ENCODE measurements around the gene USP3.
"Not testable (repeated sequence)": the region's sequence is repeated elsewhere in the genome, so short reads cannot be mapped to it uniquely, and the experiment has no call there.

The USP3 gene

DNA sequence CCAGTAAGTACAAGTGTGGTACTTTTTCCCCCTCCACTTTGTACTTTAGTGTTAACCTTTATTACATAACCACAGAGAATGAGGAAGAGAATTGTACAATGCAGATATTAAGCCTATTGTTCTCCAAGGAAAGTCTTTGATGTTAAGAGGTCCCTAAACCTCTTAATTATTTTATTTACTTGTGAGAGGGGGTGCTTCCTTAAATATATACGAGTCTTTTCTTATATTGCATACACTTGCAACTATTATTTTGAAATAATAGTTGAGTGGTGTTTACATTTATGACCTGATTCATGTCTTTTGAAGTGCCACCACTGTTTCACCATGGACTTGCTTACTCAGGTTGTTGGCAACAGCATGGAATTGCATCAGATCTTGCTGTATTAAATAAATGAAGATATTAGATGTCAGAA lies 10.1 kb downstream of the USP3 start:
- no peak for DNase-seq

DNA sequence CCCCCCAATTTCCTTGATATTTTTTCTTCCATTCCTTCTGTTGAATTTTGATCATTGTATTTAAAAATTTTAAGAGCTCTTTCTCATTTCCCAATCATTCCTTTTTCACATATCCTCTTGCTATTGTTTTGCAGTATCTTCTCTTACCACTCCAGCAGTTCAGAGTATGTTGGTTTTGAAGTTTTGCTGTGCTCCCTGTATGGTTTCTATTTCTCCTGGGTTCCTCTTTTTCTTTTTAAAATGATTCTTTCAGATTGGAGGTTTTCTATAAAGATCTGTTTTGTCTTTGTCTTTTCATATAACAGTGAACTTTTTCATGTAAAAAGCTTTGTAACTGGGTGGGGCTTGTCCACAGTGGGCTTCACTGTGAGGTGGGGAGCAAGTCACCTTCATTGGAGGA lies 12.8 kb downstream of the USP3 start:
- DNase-seq: no peak

DNA sequence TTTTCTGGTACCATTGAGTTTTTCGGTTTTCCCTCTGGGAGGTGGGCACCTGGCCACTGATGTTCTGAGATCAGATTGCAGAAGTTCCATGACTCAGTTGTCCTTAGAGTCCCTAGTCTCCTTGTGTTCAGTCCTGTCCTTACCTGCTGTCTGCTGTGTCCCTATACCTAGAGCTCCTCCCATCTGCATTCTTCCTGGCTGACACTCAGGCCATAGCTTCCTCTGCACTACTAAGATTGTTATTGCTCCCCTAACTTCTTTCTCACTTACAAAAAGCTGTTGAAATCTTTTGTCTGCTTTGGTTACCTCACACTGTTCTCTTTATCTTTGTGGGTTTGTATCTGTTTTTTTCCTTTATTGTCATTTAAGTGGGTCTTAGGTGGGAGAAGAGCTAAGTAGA lies 13.2 kb downstream of the USP3 start:
- no peak for DNase-seq

DNA sequence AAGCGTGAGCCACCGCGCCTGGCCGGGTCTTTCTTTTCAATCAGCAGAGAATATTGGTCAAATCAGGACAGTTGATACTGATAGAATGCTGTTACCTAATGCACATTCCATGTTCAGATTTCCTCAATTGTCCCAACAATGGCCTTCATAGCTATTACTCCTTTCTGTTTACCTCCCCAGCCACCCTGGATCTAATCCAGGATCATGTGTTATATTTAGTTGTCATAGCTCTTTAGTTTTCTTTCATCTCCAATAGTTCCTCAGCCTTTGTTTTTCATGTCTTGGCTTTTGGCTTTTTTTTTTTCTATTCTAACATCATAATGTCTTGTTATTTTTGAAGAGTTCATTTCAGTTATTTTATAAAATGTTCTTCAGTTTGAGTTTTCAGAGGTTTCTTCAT lies 14.6 kb downstream of the USP3 start:
- DNase-seq: no peak

DNA sequence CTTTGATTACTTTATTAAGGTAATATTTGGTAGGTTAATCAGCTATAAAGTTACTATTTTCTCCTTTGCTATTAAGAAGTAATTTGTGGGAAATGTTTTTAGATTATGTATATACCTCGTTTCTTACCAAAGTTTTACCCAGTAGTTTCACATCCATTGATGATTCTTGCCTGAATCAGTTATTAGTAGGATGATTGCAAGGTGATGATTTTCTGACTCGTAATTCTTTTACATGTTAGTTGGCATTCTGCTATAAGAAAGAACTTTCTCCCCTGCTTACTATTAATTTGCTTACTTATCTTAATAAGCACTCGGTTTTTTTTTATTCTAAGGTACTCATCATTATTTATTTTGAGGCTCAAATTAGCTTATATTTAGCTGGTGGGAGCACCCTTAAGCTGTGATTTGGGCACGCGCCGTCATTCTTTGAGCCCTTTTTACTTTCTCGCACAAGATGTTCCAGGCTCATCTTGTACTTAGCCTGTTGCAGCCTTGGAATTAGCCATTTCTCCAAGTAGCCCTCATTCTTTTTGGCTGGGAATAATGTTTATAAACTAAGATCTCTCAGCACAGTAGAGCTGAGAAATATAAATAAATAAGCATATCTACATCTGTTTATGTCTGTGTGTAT lies 15.3 kb downstream of the USP3 start:
- DNase-seq: no peak

DNA sequence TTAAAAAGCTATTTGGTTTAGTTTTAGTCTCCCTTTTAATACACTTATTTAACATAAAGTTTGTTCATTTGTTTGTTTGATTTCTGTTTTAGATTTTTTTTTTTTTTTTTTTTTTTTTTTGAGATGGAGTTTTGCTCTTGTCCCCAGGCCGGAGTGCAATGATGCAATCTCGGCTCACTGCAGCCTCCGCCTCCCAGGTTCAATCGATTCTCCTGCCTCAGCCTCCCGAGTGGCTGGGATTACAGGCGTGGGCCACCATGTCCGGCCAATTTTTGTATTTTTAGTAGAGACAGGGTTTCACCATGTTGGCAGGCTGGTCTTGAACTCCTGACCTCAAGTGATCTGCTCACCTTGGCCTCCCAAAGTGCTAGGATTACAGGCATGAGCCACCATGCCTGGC lies 16.1 kb downstream of the USP3 start:
- DNase-seq: not testable (repeated sequence)

DNA sequence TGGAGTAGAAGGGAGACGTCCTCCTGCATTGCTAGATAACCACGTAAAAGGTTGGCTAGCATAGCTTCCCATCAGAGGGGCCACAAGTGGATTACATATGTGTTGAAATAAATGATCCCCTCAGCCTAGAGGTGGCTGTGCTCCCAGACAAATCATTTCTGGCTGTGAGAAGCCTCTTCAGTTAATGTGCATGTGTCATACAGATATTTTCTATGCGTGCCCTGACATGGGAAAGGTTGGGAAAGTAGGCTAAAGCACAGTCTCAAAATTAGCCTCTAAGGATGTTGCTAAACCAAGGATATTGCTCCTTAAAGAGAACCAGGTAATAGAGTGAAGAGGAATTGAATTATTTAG lies 17.8 kb downstream of the USP3 start:
- no peak for DNase-seq

DNA sequence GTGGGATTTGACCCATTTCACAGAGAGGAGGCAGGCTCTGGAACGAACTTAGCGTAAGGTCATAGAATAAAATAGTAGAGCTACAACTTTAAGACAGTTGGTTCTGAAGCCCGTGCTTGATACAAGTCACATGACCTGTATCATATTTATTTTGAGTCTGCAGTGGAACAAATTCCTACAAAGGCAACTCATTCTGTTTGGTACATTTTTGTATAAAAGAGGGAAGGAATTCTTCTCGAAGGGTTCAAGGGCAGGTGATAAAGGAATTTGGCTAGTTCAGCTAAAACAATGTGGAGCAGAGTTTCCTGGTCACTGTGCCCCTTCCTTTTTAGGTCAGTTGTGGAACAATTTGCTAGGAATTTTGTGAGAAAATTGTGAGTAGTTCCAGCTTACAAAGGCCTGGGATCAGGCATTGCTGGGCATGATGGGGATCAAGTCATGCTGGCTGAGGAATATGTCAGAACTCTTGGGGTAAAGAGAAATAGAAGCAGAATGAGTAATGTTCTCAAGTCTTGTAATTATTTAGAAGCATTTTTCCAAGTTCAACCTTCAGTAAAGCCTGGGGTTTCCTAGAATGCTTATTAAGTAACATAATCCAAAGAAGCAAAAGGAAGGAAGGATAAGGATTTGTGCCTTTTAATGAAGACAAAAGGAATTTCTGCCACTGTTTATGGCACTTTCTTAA lies 19.1 kb downstream of the USP3 start:
- no peak for DNase-seq

DNA sequence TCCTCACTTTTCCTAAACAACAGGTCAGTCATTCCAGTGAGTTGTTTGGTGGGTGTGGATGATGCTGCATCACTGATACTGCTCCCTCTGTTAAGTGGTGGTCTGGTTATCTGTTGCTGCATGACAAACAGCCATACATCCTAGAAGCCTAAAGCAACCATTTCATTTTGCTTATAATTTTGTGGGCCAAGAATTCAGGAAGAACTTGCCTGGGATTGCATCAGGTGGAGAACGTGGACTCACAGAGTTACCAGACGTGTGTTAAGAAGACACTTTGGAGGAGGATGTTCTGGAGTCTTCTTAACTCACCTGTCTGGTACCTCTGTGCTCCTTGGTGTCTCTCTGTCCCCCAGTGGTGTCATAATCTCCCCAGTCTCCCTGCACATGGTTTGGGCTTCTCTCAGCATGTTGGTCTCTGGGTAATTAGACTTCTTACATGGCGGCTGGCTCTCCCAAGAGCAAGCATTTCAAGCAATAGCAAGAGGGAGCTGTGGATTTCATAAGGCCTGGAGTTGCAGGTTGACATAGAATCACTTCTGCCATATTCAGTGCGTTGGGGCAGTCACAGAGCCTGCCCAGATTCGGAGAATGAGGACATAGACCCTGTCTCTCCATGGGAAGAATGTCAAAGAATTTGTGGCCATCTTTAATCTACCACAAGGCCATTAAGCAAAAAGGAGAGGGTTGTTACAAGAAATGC lies 20.1 kb downstream of the USP3 start:
- DNase-seq: no peak

DNA sequence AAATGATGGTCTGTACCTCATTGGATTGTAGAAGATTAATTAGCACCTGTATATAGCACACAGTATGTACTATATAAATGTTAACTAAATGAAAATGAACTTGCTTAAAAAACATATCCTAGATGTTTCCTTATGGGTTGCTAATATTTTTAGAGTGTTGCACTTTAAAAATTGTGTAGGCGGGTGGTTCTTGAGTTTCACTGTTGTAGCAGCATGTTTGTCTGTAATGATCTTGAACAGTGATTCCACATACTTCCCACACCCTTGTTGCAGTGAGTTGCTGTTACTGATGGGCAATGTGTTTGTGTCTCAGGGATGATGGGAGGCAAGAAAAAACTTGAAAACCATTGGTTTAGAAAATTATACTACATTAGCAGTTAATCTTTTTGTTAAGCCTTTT lies 22.0 kb downstream of the USP3 start:
- no peak for DNase-seq

DNA sequence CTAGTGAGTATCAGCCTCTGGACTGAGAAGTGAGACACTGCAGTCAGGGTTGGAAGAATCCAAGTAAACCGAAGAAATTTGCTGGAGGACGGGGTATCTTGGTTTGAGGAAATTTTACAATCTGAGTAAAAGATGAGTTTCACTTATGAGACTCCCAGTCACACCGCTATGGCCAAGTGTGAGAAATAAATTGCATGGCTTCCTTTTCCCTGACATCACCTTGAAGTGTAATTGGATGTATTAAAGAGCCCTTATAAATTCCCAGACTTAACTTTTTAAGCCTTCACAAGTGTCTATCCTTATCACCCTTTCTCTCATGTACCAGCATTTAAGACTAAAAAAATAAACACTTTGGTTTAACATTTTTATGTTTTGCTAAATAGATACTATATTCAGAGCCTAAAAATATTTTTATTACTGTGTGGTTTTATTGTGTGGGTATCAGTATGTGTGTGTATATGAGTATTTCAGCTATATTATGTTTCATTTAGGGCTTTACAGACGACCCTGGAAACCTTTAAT lies 23.8 kb downstream of the USP3 start:
- DNase-seq: no peak

DNA sequence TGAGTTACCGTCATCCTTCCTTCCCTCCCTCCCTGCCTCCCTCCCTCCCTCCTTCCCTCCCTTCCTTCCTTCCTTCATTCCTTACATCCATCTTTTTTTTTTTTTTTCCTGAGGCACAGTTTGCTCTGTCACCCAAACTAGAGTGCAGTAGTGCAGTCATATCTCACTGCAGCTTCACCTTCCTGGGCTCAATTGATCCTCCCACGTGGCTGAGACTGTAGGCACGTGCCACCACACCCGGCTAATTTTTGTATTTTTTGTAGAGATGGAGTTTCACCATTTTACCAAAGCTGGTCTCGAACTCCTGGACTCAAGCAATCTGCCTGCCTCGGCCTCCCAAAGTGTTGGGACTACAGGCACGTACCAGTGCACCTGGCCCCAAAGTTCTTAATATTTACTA lies 25.8 kb downstream of the USP3 start:
- no peak for DNase-seq

DNA sequence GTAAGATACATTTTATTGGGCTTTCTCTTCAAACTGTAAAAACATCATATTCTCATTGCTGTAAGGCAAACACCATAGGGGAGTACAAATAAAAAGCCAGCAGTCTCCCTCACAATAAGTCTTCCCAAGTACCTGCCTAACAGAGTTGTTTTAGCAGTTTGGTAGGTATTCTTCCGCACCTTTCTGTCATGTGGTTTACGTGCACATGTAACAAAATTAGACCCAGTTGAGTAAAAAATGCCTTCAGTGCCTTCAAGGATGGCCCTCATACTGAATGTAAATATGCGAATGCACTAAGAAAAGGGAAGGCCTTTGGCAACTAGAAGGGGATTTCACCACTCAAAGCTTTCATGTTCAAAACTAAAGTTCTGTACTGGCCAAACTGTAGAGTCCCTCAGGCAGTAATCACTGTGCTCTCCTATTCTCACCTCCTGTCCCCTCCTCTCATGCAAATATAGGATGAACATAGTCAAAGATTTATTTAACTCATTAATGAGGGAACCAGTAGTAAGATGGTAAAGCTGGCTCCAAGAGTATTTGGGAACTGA lies 26.4 kb downstream of the USP3 start:
- DNase-seq: no peak

DNA sequence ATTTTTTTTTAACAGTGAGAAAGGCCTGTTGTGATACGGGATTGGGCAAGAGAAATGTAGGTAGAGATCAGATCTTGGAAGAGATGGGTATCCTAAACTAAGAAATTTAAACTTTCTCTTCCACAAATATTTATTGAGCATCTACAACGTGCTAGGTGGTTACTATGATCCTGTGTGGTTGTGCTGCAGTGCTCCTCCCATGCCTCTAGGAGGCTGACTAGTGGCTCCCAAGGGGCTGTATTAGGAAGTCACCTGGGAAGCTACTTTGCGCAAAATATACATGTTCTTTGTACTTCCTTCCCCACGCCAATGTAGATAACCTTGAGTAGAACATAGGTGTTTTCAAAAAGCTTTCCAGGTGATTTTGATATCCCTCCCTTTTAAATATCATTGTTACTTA lies 27.2 kb downstream of the USP3 start:
- no peak for DNase-seq

DNA sequence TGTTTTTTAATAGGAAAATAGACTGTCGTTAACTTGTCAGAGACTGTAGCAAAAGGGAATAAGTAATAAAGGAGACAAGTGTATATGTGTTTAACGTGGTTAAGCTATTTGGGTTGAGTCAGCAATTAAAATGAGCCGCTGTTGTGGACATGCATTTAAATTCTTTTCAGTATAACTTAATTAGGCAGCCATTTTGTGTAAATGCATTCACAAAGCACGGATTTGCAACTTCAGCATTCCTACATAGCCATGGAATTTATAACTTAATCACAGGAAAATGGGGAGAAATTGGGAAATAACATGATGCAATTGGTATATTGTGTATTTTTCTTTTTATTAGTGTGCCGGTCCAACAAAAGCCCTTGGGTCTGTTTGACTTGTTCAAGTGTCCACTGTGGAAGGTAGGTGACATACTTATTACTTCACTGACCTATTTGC lies 27.9 kb downstream of the USP3 start:
- DNase-seq: no peak

DNA sequence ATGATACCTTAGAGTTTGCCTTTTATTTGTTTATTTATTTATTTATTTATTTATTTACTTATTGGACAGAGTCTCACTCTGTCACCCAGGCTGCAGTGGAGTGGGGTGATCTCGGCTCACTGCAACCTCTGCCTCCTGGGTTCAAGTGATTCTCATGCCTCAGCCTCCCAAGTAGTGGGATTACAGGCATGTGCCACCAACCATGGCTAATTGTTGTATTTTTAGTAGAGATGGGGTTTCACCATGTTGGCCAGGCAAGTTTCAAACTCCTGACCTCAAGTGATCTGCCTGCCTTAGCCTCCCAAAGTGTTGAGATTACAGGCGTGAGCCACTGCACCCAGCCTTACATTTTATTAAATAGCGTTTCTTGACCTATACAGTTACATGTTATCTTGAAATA lies 30.5 kb downstream of the USP3 start:
- DNase-seq: not testable (repeated sequence)

DNA sequence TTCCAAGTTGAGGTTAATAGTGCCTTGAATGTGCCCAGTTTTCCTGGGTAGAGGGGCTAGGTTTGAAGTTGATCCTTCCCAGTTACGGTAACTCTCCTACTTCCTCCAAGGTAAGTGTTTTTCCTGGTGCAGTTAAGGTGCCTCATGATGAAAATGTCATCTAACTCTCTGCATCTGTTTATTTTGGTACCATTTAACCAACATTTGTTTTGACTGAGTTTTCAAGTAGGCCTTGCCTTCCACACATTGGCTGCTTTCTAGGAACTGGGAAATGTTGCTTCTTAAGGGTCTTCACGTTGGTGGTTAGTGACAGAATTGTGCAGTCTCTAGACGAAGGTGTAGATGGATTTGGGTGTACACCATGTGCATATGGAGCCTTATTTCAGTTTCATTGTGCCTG lies 31.3 kb downstream of the USP3 start:
- no peak for DNase-seq

DNA sequence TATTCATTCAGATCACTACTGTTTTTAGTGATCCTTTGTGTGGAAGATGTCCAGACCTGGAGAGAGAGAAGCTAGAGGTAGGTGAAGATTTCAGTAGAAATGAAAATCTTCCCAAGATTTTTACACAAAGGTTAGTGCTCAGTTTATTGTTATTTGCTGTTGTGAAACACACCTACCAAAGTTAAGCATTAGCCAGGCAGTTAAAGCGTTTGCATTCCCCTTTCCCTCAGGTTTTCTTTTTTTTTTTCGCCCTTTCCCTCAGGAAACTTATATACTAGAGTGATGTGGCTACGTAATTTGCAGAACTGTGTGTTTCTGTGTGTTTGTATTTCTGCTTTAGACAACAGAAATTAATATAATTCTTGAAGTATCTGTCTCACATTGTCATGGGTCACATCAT lies 34.5 kb downstream of the USP3 start:
- no peak for DNase-seq

DNA sequence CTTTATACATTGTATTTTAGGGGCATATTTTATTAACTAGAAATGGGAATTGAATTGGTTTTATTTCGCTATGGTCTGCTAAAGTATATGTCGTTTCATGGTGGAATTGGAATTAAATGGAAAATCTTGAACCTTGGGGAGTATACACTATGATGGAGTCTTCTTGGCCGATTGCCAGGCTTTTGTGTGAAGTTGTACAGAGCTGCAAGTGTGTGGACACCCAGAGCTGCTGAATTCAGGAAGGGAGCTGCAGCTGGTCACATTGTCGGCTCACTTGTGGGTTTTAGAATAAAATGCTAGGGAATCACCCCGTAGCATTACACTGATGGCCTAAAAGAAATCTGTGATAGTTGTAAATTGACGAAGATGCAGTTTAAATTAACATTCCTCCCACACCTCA lies 35.1 kb downstream of the USP3 start:
- DNase-seq: peak; percentile 20

DNA sequence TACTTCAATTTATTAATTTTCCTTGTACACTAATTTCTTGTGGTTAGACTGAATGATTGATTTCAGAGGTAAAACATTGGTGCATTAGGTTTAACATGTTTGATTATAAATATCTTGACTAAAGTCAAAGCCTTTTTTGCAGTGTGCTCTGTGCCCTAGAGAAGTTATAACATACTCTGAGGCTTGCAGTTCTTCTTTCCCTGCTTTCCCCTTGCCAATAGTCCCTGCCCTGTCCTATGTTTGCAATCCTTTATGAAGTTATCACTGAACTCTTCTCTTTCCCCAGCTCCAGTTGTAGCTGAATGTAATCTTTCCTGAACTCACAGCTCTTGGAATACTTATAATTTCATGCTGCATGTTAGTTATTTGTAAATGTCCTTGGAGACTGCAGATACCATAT lies 35.6 kb downstream of the USP3 start:
- DNase-seq: no peak

DNA sequence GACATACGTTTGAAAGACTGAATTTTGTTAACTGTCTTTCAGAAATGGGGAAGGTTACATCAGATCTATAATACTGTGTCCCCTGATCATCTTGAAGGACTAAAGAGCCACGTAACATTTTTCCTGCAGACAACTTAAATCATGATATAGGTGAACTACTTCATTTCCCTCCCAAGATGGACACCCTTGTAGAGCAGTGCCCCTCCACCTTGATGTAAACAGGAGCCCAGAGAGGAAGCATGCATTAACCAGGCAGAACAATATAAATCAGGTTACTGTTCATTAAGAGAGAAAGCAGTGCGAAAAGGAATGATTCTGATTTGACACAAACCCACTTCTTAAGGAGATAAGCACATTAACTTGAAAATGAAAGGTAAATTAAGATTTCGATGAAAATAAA lies 36.1 kb downstream of the USP3 start:
- DNase-seq: no peak

DNA sequence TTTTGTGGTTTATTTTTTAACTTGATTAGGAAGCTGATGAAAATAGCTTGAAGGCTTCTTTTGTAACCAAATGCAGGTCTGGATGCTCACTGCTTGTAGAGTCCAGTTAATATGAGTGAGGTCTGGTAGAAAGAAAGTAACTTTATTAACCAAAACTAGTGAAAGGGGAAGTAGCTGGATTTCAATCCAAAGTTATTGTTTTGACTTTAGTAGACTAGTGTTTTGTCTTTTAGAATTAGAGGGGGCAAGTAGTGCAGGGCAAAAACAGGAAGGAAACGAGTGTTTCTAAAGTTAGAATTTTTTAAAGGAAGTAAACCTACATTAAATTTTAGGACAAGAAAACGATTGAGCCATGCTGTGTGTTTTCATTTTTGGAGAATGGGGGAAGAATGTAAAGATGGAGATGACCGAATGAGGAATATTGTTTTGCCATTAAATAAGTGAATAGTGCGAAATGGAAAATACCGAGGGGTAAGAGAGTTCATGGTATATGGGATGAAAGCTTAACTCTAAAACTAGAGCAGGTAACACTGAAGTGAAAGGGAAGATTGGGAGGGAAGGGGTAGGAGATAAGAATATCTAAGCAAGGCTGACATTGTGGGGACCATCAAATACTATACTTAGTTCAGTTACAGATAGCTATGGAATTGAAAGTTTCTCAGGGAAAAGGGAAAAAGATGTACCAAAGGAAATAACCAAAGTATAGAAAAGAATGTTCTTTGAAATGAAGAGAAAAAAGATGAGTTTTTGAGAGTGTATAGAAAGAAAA lies 40.0 kb downstream of the USP3 start:
- DNase-seq: no peak

DNA sequence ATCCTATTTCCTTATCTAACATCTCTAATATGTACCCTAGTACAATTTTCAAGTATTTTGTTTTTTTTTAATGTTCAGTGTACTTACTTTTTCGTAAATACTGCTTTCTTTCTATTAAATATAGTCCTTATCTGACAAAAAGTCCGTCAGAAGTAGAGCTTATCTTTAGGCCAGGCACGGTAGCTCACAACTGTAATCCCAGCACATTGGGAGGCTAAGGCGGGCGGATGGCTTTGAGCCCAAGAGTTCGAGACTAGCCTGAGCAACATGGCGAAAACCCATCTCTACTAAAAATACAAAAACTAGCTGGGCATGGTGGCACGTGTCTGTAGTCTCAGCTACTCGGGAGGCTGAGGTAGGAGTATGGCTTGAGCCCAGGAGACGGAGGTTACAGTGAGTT lies 41.1 kb downstream of the USP3 start:
- DNase-seq: no peak
